IMR-90 (cell line): Measurements from ENCODE around the gene RYR2. TPM values are rescaled to one million over a fixed set of nuclear protein-coding genes. Genes with fewer than 3 reads are reported as not detected.

Experiments used
- ATAC-seq: fragments of 200-7000 bp; cut with Tn5 transposase; 2 replicates; pipeline ENCODE4 v1.9.1; 2020; ENCODE audit warnings: low read depth, mild to moderate bottlenecking, moderate library complexity
- BruUV-seq: library from RNA; stranded (reverse); fragments of 400-500 nt; replicated peaks from 2 replicates; lab custom pipeline; 2021; lab: Mats Ljungman, UMichigan
- CTCF ChIA-PET: fragments of 300-600 bp; formaldehyde crosslinking; extraction: SDS; loops from one replicate; lab custom pipeline; 2021; ENCODE audit warnings: antibody characterized with exemption; lab: Yijun Ruan, JAX
- POLR2A ChIA-PET: fragments of 300-600 bp; sonication (Branson Sonifier 250); formaldehyde crosslinking; loops from one replicate; lab custom pipeline; 2022; ENCODE audit warnings: antibody characterized with exemption; ENCODE audit not compliant: unreplicated experiment; lab: Charles Lee
- DNase-seq: peaks from one replicate; pipeline ENCODE4 v3.0.0; 2013
- H2AFZ ChIP-seq: replicated peaks from 2 replicates; pipeline ENCODE3; 2013; ENCODE audit warnings: low read length, mild to moderate bottlenecking; ENCODE audit not compliant: poor library complexity
- H2AK5ac ChIP-seq: 2 replicates; pipeline ENCODE4 v1.6.1; 2013; ENCODE audit warnings: low read depth, low read length, inconsistent platforms
- H2AK9ac ChIP-seq: replicated peaks from 2 replicates; pipeline ENCODE3; 2013; ENCODE audit warnings: mild to moderate bottlenecking, low read depth, low read length, moderate library complexity; ENCODE audit not compliant: poor library complexity
- H2BK120ac ChIP-seq: 2 replicates; pipeline ENCODE4 v1.6.1; 2013; ENCODE audit warnings: low read depth, low read length, inconsistent platforms
- H2BK15ac ChIP-seq: 3 replicates; pipeline ENCODE4 v1.6.1; 2013; ENCODE audit warnings: low read depth, low read length, inconsistent platforms
- H2BK20ac ChIP-seq: 2 replicates; pipeline ENCODE4 v1.6.1; 2013; ENCODE audit warnings: low read depth, mild to moderate bottlenecking, inconsistent platforms, low read length, moderate library complexity
- H2BK5ac ChIP-seq: 2 replicates; pipeline ENCODE4 v1.6.1; 2013; ENCODE audit warnings: mild to moderate bottlenecking, low read depth, low read length, inconsistent platforms; ENCODE audit not compliant: poor library complexity, severe bottlenecking
- H3K14ac ChIP-seq: replicated peaks from 2 replicates; pipeline ENCODE4 v1.6.1; 2013; ENCODE audit warnings: low read depth, low read length, inconsistent platforms
- H3K18ac ChIP-seq: 2 replicates; pipeline ENCODE4 v1.6.1; 2013; ENCODE audit warnings: low read depth, low read length, control low read depth
- H3K23ac ChIP-seq: 2 replicates; pipeline ENCODE4 v1.6.1; 2013; ENCODE audit warnings: low read depth, low read length, inconsistent platforms
- H3K27ac ChIP-seq: 2 replicates; pipeline ENCODE4 v1.5.1; 2013; ENCODE audit warnings: mild to moderate bottlenecking, control low read depth, low read length; ENCODE audit not compliant: insufficient read depth
- H3K27me3 ChIP-seq: 2 replicates; pipeline ENCODE4 v1.6.1; 2013; ENCODE audit warnings: low read length; ENCODE audit not compliant: control insufficient read depth, insufficient read depth
- H3K36me3 ChIP-seq: 2 replicates; pipeline ENCODE4 v1.6.1; 2013; ENCODE audit warnings: low read length, mixed read lengths; ENCODE audit not compliant: control insufficient read depth, insufficient read depth
- H3K4ac ChIP-seq: 2 replicates; pipeline ENCODE4 v1.6.1; 2013; ENCODE audit warnings: low read depth, low read length, inconsistent platforms
- H3K4me1 ChIP-seq: 2 replicates; pipeline ENCODE4 v1.6.1; 2013; ENCODE audit warnings: low read length, mixed read lengths; ENCODE audit not compliant: control insufficient read depth, insufficient read depth
- H3K4me2 ChIP-seq: 2 replicates; pipeline ENCODE4 v1.6.1; 2013; ENCODE audit warnings: low read depth, mild to moderate bottlenecking, control low read depth, low read length, moderate library complexity
- H3K4me3 ChIP-seq: 2 replicates; pipeline ENCODE4 v1.5.1; 2013; ENCODE audit warnings: low read depth, mild to moderate bottlenecking, control low read depth, low read length, moderate library complexity; ENCODE audit not compliant: insufficient read depth
- H3K56ac ChIP-seq: 2 replicates; pipeline ENCODE4 v1.6.1; 2013; ENCODE audit warnings: low read length, inconsistent platforms; ENCODE audit not compliant: insufficient read depth; ENCODE audit errors: extremely low read depth
- H3K79me1 ChIP-seq, 2 experiments: 2 replicates each; pipeline ENCODE4 v1.6.1; 2013; ENCODE audit warnings: low read length in 2 of 2, inconsistent platforms in 1 of 2, low read depth in 1 of 2
- H3K9ac ChIP-seq: 2 replicates; pipeline ENCODE4 v1.6.1; 2013; ENCODE audit warnings: low read depth, low read length, control low read depth
- H3K9me1 ChIP-seq: 2 replicates; pipeline ENCODE4 v1.6.1; 2013; ENCODE audit warnings: low read length, inconsistent platforms; ENCODE audit not compliant: insufficient read depth
- H3K9me3 ChIP-seq: 2 replicates; pipeline ENCODE4 v1.6.1; 2013; ENCODE audit warnings: low read length; ENCODE audit not compliant: control insufficient read depth, insufficient read depth
- H4K20me1 ChIP-seq: 2 replicates; pipeline ENCODE4 v1.6.1; 2013; ENCODE audit warnings: low read length, inconsistent platforms; ENCODE audit not compliant: insufficient read depth
- H4K5ac ChIP-seq: 2 replicates; pipeline ENCODE4 v1.6.1; 2013; ENCODE audit warnings: mild to moderate bottlenecking, low read depth, low read length, control low read depth
- H4K8ac ChIP-seq, 2 experiments: 2 replicates each; pipeline ENCODE4 v1.6.1; 2013; ENCODE audit warnings: low read depth in 2 of 2, low read length in 2 of 2, control low read depth in 1 of 2, inconsistent platforms in 1 of 2
- H4K91ac ChIP-seq: 2 replicates; pipeline ENCODE4 v1.6.1; 2013; ENCODE audit warnings: low read depth, low read length, inconsistent platforms; ENCODE audit not compliant: insufficient read depth
- BHLHE40 ChIP-seq: fragments of 150-350 bp; IDR thresholded peaks from 2 replicates; pipeline ENCODE4 v1.6.1; 2016; ENCODE audit warnings: mild to moderate bottlenecking, low read depth, low read length
- CEBPB ChIP-seq: IDR thresholded peaks from 2 replicates; pipeline ENCODE4 v1.6.1; 2012; ENCODE audit warnings: low read depth, low read length, improper control_type of control experiment
- CHD1 ChIP-seq: IDR thresholded peaks from 2 replicates; pipeline ENCODE4 v1.6.1; 2012; ENCODE audit warnings: low read depth, low read length, improper control_type of control experiment
- CTCF ChIP-seq: conservative IDR thresholded peaks from 2 replicates; pipeline ENCODE4 v1.5.1; 2012; ENCODE audit warnings: mild to moderate bottlenecking, low read depth, low read length, improper control_type of control experiment
- FOS ChIP-seq: fragments of 150-350 bp; IDR thresholded peaks from 2 replicates; pipeline ENCODE4 v1.6.1; 2016; ENCODE audit warnings: low read depth, low read length
- MAFK ChIP-seq: IDR thresholded peaks from 2 replicates; pipeline ENCODE4 v1.6.1; 2012; ENCODE audit warnings: low read depth, low read length, improper control_type of control experiment
- MAZ ChIP-seq: IDR thresholded peaks from 2 replicates; pipeline ENCODE4 v1.6.1; 2012; ENCODE audit warnings: low read depth, mild to moderate bottlenecking, low read length, improper control_type of control experiment, moderate library complexity, borderline replicate concordance
- MXI1 ChIP-seq: IDR thresholded peaks from 2 replicates; pipeline ENCODE4 v1.6.1; 2012; ENCODE audit warnings: low read depth, mild to moderate bottlenecking, low read length, moderate library complexity, borderline replicate concordance
- NFE2L2 ChIP-seq: fragments of 150-350 bp; IDR thresholded peaks from 2 replicates; pipeline ENCODE4 v1.6.1; 2016; ENCODE audit warnings: low read depth, mild to moderate bottlenecking, low read length
- POLR2A ChIP-seq: IDR thresholded peaks from 2 replicates; pipeline ENCODE4 v1.6.1; 2012; ENCODE audit warnings: mild to moderate bottlenecking, low read depth, low read length
- RAD21 ChIP-seq: IDR thresholded peaks from 2 replicates; pipeline ENCODE4 v1.6.1; 2012; ENCODE audit warnings: low read length, improper control_type of control experiment
- RCOR1 ChIP-seq: IDR thresholded peaks from 2 replicates; pipeline ENCODE4 v1.6.1; 2012; ENCODE audit warnings: mild to moderate bottlenecking, low read length, improper control_type of control experiment; ENCODE audit not compliant: insufficient replicate concordance
- RFX5 ChIP-seq: IDR thresholded peaks from 2 replicates; pipeline ENCODE4 v1.8.0; 2012; ENCODE audit warnings: low read depth, mild to moderate bottlenecking, low read length, moderate library complexity
- SMC3 ChIP-seq: fragments of 150-350 bp; IDR thresholded peaks from 2 replicates; pipeline ENCODE4 v1.6.1; 2016; ENCODE audit warnings: low read depth, mild to moderate bottlenecking, antibody characterized with exemption, low read length, moderate library complexity
- USF2 ChIP-seq: fragments of 150-350 bp; IDR thresholded peaks from 2 replicates; pipeline ENCODE4 v1.6.1; 2017; ENCODE audit warnings: mild to moderate bottlenecking, antibody characterized with exemption, low read length, low read depth
- WGBS, 2 experiments: methylation state at CpG; one replicate each; pipeline versions ENCODE4 v1.1.5 to v1.1.7; 2013; ENCODE audit warnings: missing lambda C conversion rate in 2 of 2; ENCODE audit not compliant: insufficient read length in 1 of 2; ENCODE audit errors: extremely low coverage in 2 of 2; 5-methylcytosine and 5-hydroxymethylcytosine counted together
- dilution Hi-C: fragments of 300-500 bp; cut with HindIII; formaldehyde crosslinking; loops from one replicate; pipeline ENCODE4 v1.14.3; 2018; ENCODE audit warnings: low sequenced_read_pairs; ENCODE audit not compliant: unreplicated experiment
- in situ Hi-C: fragments of 300-500 bp; cut with MboI; formaldehyde crosslinking; loops from 3 replicates; pipeline ENCODE4 v1.14.3; 2019; ENCODE audit warnings: low sequenced_read_pairs, inconsistent platforms, mixed read lengths
- intact Hi-C: fragments of 100-400 bp; cut with micrococcal nuclease; formaldehyde crosslinking; loops from 2 replicates; pipeline ENCODE4 v1.10.0; 2022
- polyA plus RNA-seq, 3 experiments: library from polyadenylated mRNA; depleted of rRNA; stranded (reverse); fragments of >200 nt; gene quantifications; 2 replicates each; pipeline ENCODE4 v1.2.3, GENCODE V29; 2012; ENCODE audit warnings: low replicate concordance in 1 of 3
- total RNA-seq: library from RNA; depleted of rRNA; stranded (reverse); fragments of >200 nt; gene quantifications from 2 replicates; pipeline ENCODE4 v1.2.3, GENCODE V29; 2012
- TF ChIP-seq, protein P1 (sequence below): fragments of 150-350 bp; IDR thresholded peaks from 2 replicates; pipeline ENCODE4 v1.6.1; 2016; ENCODE audit warnings: low read depth, mild to moderate bottlenecking, low read length, moderate library complexity, borderline replicate concordance

Gene RYR2
- total and polyA plus RNA-seq, 2 of the 4 experiments (the other 2 are of a cell fraction): not detected

GRCh38 chr1:237394281-237394680 is 352.3 kb downstream of the RYR2 start:
- Histone ChIP-seq H2BK5ac (no peak overlapping the region), H4K20me1 (no peaks in the 10 kb centered on the region), H3K4me1 (no peaks in the 10 kb centered on the region), H4K5ac (no peak overlapping the region), H4K91ac (no peak overlapping the region), H2BK20ac (no peak overlapping the region), H3K9me1 (no peaks in the 10 kb centered on the region), H2AK5ac (no peak overlapping the region), H3K56ac (no peak overlapping the region), H2AFZ (no peak overlapping the region), H3K9me3 (no peaks in the 10 kb centered on the region; the same call in 1 of the 2 replicates), H3K14ac (no peak overlapping the region), H2BK120ac (no peak overlapping the region), H3K4ac (no peak overlapping the region), H3K27me3 (no peaks in the 10 kb centered on the region), H3K36me3 (no peaks in the 10 kb centered on the region), H4K8ac (no peak overlapping the region), H3K18ac (no peak overlapping the region), H3K4me3 (no peak overlapping the region), H3K27ac (no peak overlapping the region), H3K79me1 (no peaks in the 10 kb centered on the region), H3K4me2 (no peak overlapping the region), H3K23ac (no peak overlapping the region), H2AK9ac (no peak overlapping the region), H3K9ac (no peak overlapping the region), H2BK15ac (no peak overlapping the region)
- TF ChIP-seq MAZ (no peak), MAFK (no peak), CTCF (no peak), CHD1 (no peak), POLR2A (no peak), NFE2L2 (no peak), MXI1 (no peak), CEBPB (no peak), USF2 (no peak), RFX5 (no peak), BHLHE40 (no peak), SMC3 (no peak), FOS (no peak), RAD21 (no peak), RCOR1 (no peak)
- TF ChIP-seq, protein P1, sequence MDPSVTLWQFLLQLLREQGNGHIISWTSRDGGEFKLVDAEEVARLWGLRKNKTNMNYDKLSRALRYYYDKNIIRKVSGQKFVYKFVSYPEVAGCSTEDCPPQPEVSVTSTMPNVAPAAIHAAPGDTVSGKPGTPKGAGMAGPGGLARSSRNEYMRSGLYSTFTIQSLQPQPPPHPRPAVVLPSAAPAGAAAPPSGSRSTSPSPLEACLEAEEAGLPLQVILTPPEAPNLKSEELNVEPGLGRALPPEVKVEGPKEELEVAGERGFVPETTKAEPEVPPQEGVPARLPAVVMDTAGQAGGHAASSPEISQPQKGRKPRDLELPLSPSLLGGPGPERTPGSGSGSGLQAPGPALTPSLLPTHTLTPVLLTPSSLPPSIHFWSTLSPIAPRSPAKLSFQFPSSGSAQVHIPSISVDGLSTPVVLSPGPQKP: no peak
- ATAC-seq (no peak), DNase-seq (no peak)
- WGBS, 2 experiments: no CpG with 5 or more reads among the region's 2 CpGs
- dilution Hi-C loops (no loop called here), in situ Hi-C loops (loop anchor here (25.0 kb wide), 3 partner anchors 632 to 1282 kb away; partner anchors contain the start of gene HEATR1), intact Hi-C loops (no loop called here)
- no TSS peak for BruUV-seq
- ChIA-PET POLR2A (no interaction called here), CTCF (no interaction called here)
